Measurements from ENCODE around the gene OVAAL.

OVAAL gene

DNA sequence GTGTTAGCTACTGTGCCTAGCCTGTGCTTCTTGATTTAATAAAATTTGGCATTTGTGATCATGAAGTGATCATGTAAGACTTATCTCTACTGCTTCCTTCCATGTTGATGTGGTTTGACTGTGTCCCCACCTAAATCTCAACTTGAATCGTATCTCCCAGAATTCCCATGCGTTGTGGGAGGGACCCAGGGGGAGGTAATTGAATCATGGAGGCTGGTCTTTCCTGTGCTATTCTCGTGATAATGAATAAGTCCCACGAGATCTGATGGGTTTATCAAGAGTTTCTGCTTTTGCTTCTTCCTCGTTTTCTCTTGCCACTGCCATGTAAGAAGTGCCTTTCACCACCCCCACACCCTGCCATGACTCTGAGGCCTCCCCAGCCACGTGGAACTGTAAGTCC is at the start of gene OVAAL:
OVAAL (plus strand) TSS at position 301 of the 400 bp plus-strand sequence.
- no peaks in the 10 kb centered on the region for H3K9me3 ChIP-seq (ENCODE audit: control insufficient read depth, insufficient read depth, low read length)
- no peaks in the 10 kb centered on the region for H3F3A ChIP-seq (ENCODE audit: control insufficient read depth, insufficient read depth)
- H3K4me1 ChIP-seq (ENCODE audit: control insufficient read depth, low read length): no peaks in the 10 kb centered on the region
- TF ChIP-seq, protein P1, sequence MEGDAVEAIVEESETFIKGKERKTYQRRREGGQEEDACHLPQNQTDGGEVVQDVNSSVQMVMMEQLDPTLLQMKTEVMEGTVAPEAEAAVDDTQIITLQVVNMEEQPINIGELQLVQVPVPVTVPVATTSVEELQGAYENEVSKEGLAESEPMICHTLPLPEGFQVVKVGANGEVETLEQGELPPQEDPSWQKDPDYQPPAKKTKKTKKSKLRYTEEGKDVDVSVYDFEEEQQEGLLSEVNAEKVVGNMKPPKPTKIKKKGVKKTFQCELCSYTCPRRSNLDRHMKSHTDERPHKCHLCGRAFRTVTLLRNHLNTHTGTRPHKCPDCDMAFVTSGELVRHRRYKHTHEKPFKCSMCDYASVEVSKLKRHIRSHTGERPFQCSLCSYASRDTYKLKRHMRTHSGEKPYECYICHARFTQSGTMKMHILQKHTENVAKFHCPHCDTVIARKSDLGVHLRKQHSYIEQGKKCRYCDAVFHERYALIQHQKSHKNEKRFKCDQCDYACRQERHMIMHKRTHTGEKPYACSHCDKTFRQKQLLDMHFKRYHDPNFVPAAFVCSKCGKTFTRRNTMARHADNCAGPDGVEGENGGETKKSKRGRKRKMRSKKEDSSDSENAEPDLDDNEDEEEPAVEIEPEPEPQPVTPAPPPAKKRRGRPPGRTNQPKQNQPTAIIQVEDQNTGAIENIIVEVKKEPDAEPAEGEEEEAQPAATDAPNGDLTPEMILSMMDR (IDR thresholded peaks at IDR 0.05; ENCODE audit: low read depth, low read length, poor library complexity, severe bottlenecking): no peak
- no peak for TF ChIP-seq EZH2phosphoT487 (IDR thresholded peaks at IDR 0.05; ENCODE audit: borderline replicate concordance, low read length)
- H3K36me3 ChIP-seq (ENCODE audit: control insufficient read depth, low read length): no peaks in the 10 kb centered on the region
- no peak within 1 kb of the TSS for H3K27ac ChIP-seq (ENCODE audit: low read depth, low read length)
- no peak within 1 kb of the TSS for H3K4me2 ChIP-seq (ENCODE audit: low read length)
- H3K27me3 ChIP-seq (ENCODE audit: control insufficient read depth, low read length): peaks cover 22% of the 10 kb centered on the region
- no peak within 1 kb of the TSS for H3K4me3 ChIP-seq (ENCODE audit: low read length)
- H3K9me2 ChIP-seq (replicated peaks; ENCODE audit: control insufficient read depth, low read length): no peaks in the 10 kb centered on the region
- no peaks in the 10 kb centered on the region for H3K79me2 ChIP-seq (ENCODE audit: control insufficient read depth, low read length)
- H4K20me1 ChIP-seq (ENCODE audit: control insufficient read depth, insufficient read depth, low read depth, low read length): no peaks in the 10 kb centered on the region

DNA sequence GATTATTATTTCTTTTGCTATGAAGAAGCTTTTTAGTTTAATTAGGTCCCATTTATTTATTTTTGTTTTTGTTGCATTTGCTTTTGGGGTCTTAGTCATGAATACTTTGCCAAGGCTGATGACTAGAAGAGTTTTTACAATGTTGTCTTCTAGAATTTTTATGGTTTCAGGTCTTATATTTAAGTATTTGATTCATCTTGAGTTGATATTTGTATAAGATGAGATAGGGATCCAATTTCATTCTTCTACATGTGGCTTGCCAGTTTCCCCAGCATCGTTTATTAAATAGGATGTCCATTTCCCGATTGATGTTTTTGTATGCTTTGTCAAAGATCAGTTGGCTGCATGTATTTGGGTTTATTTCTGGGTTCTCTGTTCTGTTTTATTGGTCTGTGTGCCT is 47.9 kb upstream of the OVAAL start:
- no peaks in the 10 kb centered on the region for H3K79me2 ChIP-seq (ENCODE audit: control insufficient read depth, low read length)
- no peaks in the 10 kb centered on the region for H3K9me3 ChIP-seq (ENCODE audit: control insufficient read depth, insufficient read depth, low read length)
- H3K4me3 ChIP-seq (ENCODE audit: low read length): no peak overlapping the region
- no peak for TF ChIP-seq EZH2phosphoT487 (IDR thresholded peaks at IDR 0.05; ENCODE audit: borderline replicate concordance, low read length)
- TF ChIP-seq, protein P1 (IDR thresholded peaks at IDR 0.05; ENCODE audit: low read depth, low read length, poor library complexity, severe bottlenecking): no peak
- H3K9me2 ChIP-seq (replicated peaks; ENCODE audit: control insufficient read depth, low read length): no peaks in the 10 kb centered on the region
- H3K27ac ChIP-seq (ENCODE audit: low read depth, low read length): no peak overlapping the region
- no peak overlapping the region for H3K4me2 ChIP-seq (ENCODE audit: low read length)
- no peaks in the 10 kb centered on the region for H3K4me1 ChIP-seq (ENCODE audit: control insufficient read depth, low read length)
- H3K36me3 ChIP-seq (ENCODE audit: control insufficient read depth, low read length): no peaks in the 10 kb centered on the region
- H3F3A ChIP-seq (ENCODE audit: control insufficient read depth, insufficient read depth): no peaks in the 10 kb centered on the region
- H3K27me3 ChIP-seq (ENCODE audit: control insufficient read depth, low read length): no peaks in the 10 kb centered on the region
- H4K20me1 ChIP-seq (ENCODE audit: control insufficient read depth, insufficient read depth, low read depth, low read length): no peaks in the 10 kb centered on the region

DNA sequence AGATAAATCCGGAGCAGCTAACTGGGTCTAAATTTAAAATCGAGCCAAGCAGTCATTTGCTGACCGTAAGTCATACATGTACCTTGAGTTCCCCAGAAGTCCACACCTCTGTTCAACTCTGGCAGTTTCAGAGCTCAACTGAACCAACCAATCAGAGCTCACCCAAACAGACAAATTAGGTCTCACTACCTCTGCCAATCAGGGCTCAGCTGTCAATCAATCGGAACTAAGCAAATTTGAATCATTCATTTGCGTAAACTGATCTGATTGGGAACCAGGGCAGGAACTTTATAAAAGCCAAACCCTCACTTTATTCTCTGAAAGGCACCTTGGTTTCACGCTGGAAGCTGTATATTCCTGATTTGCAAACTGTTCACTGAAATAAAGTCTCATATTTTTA is 45.2 kb upstream of the OVAAL start:
- Histone ChIP-seq H3K9me2 (replicated peaks; ENCODE audit: control insufficient read depth, low read length) (no peaks in the 10 kb centered on the region), H3K4me1 (ENCODE audit: control insufficient read depth, low read length) (0 out of 2 replicates have a peak, but pooled peaks cover 3% of the 10 kb centered on the region), H3K79me2 (ENCODE audit: control insufficient read depth, low read length) (no peaks in the 10 kb centered on the region), H4K20me1 (ENCODE audit: control insufficient read depth, insufficient read depth, low read depth, low read length) (no peaks in the 10 kb centered on the region), H3K9me3 (ENCODE audit: control insufficient read depth, insufficient read depth, low read length) (no peaks in the 10 kb centered on the region), H3K27me3 (ENCODE audit: control insufficient read depth, low read length) (no peaks in the 10 kb centered on the region), H3F3A (ENCODE audit: control insufficient read depth, insufficient read depth) (no peaks in the 10 kb centered on the region), H3K4me2 (ENCODE audit: low read length) (no peak overlapping the region), H3K4me3 (ENCODE audit: low read length) (no peak overlapping the region), H3K27ac (ENCODE audit: low read depth, low read length) (no peak overlapping the region), H3K36me3 (ENCODE audit: control insufficient read depth, low read length) (no peaks in the 10 kb centered on the region)
- TF ChIP-seq, protein P1 (IDR thresholded peaks at IDR 0.05; ENCODE audit: low read depth, low read length, poor library complexity, severe bottlenecking): no peak
- no peak for TF ChIP-seq EZH2phosphoT487 (IDR thresholded peaks at IDR 0.05; ENCODE audit: borderline replicate concordance, low read length)

Measured in DOHH2 (cell line).